NCI-H1930 (cell line): ENCODE results near the gene TRIM71.

Source experiments
- DNase-seq, 2 experiments: peaks; one replicate each; lab custom pipeline; 2025; lab: John Stamatoyannopoulos, UW

TRIM71 gene

GRCh38 chr3:32866533-32866932 lies 48.7 kb downstream of the TRIM71 start:
- no peak for DNase-seq

- no peak for DNase-seq
Observed at GRCh38 chr3:32867954-32868353, 50.2 kb downstream of the TRIM71 start.

- DNase-seq = no peak
Observed at GRCh38 chr3:32868719-32869512, 51.1 kb downstream of the TRIM71 start.

- no peak for DNase-seq
Observed at GRCh38 chr3:32869513-32870047, 51.8 kb downstream of the TRIM71 start.

GRCh38 chr3:32870373-32871095 lies 52.7 kb downstream of the TRIM71 start:
- no peak for DNase-seq

- no peak for DNase-seq
Observed at GRCh38 chr3:32871273-32871672, 53.5 kb downstream of the TRIM71 start.

- no peak for DNase-seq
Observed at GRCh38 chr3:32872487-32873382, 54.9 kb downstream of the TRIM71 start.

- no peak for DNase-seq
Observed at GRCh38 chr3:32873531-32874130, 55.8 kb downstream of the TRIM71 start.

GRCh38 chr3:32876920-32877319 lies 59.1 kb downstream of the TRIM71 start:
- no peak for DNase-seq

GRCh38 chr3:32877598-32877997 lies 59.8 kb downstream of the TRIM71 start:
- DNase-seq = no peak

GRCh38 chr3:32880225-32880624 lies 62.4 kb downstream of the TRIM71 start:
- DNase-seq = no peak

- no peak for DNase-seq
Observed at GRCh38 chr3:32881624-32882023, 63.8 kb downstream of the TRIM71 start.

GRCh38 chr3:32882189-32882588 lies 64.4 kb downstream of the TRIM71 start:
- no peak for DNase-seq

- DNase-seq = no peak
Observed at GRCh38 chr3:32882603-32883025, 64.8 kb downstream of the TRIM71 start.

- no peak for DNase-seq
Observed at GRCh38 chr3:32883817-32884216, 66.0 kb downstream of the TRIM71 start.

GRCh38 chr3:32884591-32884990 lies 66.8 kb downstream of the TRIM71 start:
- DNase-seq = no peak

- no peak for DNase-seq
Observed at GRCh38 chr3:32885283-32885901, 67.6 kb downstream of the TRIM71 start.

GRCh38 chr3:32886296-32886695 lies 68.5 kb downstream of the TRIM71 start:
- DNase-seq = no peak

GRCh38 chr3:32886911-32887310 lies 69.1 kb downstream of the TRIM71 start:
- DNase-seq = no peak

- no peak for DNase-seq
Observed at GRCh38 chr3:32888739-32889138, 70.9 kb downstream of the TRIM71 start.
